GF-D8 (cell line): ENCODE data around the gene PEX6.
"Not testable (repeated sequence)": the region's sequence is repeated elsewhere in the genome, so short reads cannot be mapped to it uniquely, and the experiment has no call there.

ENCODE experiments used
- DNase-seq: peaks from one replicate; lab custom pipeline; 2025; lab: John Stamatoyannopoulos, UW

PEX6 gene

DNA sequence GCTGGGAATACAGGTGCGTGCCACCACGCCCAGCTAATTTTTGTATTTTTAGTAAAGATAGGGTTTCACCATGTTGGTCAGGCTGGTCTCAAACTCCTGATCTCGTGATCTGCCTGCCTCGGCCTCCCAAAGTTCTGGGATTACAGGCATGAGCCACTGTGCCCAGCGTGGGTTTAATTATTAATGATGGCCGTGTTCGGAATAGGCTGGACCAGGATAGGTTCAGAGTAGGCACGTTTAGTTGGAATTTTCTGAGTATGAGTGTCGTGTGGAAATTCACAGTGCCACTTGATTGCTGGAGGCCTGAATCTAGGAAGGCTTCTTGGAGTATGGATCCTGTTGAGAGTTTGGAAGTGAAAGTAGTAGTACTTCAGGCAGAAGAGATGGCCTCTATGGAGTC, 19.2 kb upstream of the PEX6 start:
- not testable (repeated sequence) for DNase-seq

DNA sequence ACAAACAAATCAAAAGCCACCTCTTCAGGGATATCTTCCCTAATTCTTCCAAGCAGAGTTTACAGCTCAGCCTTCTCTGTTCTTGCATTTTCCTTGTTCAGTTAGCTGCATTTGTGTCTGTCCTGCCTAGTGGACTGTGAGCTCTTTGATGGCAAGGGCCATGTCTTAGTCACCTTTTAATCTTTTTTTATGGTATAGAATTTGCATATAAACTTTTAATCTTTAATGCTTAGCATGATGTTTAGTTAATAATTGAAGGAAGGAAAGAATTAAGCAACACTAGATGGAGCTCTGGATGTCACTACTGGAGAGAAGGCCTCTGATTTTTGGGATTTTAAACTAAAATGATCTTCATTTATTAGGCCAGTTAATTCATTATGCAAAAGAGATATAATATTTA, 17.5 kb upstream of the PEX6 start:
- DNase-seq, result no peak

DNA sequence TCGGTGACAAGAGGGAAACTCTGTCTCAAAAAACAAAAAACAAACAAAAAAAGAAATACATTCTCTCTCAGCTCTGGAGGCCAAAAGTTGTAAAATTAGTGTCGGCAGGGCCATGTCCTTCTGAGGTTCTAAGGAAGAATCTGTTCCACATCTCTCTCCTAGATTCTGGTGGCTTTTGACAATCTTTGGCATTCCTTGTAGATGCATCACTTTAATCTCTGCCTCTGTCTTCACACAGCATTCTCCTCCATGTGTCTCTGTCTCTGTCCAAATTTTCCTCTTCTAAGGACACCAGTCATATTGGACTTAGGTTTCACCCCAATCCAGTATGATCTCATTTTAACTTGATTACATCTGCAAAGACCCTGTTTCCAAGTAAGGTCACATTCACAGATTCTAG, 14.5 kb upstream of the PEX6 start:
- DNase-seq, result no peak

DNA sequence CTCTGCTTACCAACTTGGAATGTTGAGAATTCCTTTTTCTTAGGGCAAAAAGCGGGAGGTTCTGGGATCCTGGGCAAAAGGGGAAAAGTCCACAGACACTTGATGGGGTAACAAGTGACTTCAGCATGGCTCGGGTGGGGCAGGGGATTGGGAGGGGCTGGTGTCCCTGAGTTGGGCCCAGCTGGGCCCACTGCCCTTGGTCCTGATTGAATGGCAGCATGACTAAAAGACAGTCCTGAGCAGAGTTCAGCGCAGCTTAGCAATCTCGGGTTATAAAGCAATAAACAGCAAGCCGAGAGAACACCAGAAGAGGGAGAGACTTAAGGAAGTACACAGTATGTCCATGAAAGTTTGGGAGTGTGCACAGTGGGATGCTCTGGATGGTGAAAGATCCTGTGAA, 10.9 kb upstream of the PEX6 start:
- DNase-seq, result no peak

DNA sequence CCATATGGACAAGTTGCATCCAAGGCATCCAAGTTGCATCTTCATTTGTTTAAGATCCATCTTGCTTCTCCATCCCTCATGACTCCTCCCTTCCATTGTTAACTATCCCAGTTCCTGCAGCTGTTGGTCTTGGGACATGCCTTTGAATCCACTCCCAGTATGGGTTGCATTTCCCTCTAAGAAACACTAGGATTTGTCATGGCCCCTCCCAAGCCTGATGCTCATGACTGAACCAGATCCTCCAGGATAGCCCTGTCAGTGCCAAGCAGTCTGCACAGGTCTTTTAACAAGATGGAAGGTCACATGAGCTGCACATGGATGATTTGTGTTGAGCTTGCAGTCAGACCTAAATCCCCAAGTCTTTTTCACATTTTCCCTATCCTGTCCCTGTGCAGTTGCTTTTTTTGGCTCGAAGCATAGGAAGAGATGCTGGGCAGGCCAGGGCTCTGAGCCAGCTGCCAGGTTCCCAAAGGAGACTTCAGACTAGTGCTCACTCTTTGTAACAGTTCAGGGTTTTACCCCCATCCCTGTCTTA, 9.6 kb upstream of the PEX6 start:
- no peak for DNase-seq

DNA sequence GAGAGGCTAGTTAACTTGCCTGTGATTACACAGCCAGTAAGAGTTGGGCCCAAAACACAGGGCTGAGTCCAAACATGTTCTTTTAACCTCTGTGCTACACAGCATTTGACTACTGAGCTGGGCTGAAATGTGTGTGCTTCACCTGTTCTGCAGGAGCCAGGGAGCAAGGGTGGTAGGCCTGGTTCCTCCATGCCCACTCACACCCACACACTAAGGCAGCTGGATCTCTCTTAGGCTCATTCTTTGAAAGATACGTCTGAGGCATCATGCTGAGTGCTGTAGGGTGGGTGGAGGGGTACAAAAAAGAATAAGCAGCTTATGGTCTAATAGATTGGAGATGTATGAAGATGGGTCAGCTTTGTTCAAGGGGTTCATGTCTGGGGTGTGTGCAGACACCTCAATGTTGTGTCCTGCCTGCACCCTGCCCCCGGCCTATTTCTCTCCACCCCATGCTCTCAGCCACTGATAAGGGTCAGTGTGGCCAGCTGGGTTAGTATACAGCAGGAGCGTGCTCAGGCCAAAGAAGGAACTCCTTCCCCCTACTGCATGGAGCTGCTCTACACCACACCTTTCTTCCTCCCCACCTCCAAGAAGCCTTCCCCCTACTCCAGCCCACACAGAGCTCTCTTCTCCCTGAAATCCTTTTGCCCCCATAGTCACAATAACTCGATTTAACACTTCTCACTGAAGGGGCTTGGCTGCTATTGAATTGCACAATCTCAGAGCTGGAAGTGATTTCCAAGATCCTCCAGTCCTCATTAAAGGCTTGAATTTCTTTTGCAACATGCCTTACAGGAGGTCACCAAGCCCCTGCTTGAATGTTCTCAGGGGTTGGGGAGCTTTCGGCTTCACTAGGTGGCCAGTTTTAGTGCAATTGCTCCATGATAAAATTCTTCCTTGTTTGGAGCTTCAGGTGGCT, 8.8 kb upstream of the PEX6 start:
- DNase-seq, result no peak

DNA sequence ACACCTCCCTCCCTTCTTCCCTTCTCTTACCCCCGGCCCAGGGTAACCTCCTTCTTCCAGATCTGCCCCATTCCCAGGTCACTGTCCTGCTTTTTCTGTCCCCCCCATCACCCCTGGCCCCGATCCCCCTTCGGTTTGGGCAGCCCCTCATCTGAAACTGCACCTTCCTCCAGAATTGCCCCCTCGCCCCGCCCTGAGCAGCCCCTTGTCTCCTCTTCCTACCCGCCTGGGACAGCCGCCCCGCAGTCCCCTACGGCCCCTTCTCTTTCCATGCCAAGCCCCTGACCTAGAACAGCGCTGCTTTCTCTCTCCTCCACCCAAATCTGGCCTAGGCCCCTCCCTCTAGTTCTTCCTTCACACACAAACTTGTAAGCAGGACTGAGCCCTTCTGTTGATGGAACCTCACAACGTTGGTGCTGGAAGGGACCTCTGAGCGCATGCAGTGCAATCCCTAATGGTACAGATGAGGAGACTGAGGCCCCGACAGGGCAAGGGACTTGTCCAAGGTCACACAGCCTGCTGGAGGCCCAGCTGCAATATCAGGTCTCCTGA, 6.0 kb upstream of the PEX6 start:
- no peak for DNase-seq

DNA sequence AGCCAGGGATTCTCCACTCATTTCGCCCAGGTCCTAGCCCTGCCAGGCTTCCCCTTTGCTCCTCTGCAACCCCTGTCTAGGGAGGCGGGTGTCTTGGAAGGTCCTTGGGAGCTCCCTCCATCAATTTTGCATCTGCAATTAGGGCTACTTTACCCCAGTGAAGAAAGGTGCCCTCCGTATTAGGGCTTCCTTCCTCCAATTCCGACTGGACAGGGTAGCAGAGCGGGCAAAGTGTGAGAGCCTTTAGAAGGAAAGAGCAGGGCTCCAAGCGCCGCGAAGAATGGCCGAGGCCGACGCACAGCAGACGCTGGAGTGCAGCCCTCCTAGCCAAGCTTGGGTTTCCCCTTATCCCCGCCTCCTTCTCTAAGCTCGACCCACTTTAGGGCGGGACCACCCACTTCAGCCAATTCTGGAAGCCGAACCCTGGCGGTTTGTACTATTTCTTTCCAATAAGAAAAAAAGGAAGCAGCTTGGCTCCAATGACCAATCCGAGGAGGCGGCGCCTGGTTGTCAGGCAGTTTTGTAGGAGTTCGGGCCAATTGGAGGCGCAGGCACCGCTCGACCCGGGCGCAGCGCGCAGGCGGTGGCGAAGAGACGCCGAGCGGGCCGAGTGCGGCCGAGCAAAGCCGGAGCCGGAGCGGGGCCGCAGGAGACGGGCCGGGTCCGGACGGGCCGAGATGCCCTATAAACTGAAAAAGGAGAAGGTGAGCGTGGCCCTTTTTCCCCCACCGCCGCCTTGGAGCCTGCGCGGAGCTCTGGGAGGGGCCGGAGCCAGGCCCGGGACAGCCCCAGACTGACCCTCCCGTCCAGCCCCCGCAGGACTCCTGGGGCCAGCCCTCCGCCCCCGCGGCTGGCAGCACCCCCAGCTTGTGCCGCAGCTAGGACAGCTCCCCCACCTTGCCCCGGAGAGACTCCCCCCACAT, 5.3 kb upstream of the PEX6 start, which contains the start of gene PPP2R5D:
TSS of gene PPP2R5D (plus strand) at position 570 of the 923 bp plus-strand sequence. CDS start at position 678, 108 bp downstream.
- DNase-seq, result peak; percentile 98

DNA sequence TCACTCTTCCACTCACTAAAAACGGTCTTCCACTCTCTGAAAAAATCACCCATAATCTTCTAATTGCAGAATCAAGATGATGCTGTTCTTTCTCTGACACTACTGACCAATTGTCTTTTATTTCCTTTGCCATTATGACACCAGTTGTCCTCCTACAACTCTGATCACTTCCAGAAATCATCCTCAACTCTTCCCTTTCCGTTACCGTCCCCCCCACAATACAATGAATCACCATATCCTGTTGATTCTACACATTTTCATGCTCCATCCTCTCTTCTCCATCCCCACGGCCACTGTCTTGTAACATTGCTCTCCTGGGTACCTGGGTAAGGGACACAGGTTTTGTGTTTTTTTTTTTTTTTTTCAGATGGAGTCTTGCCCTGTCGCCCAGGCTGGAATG, 2.9 kb upstream of the PEX6 start:
- DNase-seq, result no peak

DNA sequence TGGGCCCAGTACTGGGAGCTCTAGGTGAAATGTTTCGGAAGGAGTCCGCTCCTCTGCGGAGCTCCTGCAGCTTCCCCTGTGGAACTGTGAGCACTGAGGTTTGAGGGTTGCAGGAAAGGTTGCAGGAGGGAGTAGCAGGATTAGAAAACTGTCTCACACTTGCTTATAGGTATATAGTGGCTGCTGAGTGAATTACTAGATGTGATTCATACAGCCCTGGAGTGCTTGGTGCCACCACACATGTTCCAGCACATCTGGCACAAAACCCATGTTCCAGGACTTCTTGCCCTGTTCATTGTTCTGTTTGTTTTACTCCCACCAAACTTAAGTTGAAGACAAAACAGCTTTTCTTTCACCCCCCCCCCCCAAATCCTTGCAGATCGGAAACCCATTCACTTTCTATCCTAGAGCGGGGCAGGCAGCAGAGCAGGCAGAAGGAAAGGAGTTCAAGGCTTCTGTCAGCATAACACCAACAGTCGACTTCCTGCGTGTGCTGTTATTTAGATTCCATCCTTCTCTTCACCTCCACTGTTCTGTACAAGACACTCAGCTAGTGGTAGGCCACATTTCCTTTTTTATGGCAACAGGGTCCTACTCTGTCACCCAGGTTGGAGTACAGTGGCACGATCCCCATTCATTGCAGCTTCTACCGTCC, 669 bp upstream of the PEX6 start:
- DNase-seq, result no peak

DNA sequence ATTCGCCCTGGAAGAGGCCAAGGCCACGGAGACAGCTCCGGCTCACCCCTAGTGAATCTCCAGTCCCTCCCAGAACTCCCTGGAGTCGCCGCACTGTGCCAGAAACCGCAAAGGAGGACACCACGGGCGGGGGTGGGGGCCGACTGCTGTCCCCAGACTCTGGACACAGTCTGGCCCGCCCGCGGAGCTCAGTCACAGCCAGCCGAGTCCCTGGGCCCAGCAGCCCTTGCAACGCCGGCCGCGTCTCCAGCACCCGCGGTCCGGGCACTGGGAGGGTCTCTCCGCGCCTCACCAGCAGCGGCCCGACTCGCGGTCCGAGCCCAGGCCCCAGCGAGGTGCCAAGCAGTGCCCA, 518 bp downstream of the PEX6 start:
- no peak for DNase-seq

DNA sequence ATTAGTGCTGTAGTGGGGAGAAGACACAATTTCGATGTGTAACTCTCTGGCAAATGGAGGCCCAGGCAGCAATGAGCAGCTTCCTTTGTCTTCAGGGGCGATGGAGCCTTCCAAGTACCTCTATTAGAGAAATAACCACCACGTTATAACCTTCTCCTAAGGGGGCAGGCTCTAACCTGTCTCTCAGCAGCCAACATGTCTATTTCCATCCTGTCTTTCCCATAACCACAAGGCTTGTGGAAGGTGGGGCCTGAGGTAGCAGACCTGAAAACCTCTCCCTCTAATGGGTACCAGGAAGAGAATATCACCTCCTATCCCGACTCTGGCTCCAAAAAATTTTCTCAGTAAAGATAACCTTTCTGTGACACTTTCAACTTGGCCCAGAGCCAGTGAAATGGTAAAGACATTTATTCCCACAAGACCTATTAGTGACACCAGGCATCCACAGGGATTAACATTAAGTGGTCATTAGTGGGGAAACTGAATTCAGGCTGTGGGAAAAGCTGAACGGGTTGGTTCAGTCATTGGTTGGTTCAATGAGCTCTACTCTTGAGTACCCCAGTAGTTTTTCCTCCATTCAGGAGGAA, 4.0 kb downstream of the PEX6 start:
- DNase-seq, result no peak

DNA sequence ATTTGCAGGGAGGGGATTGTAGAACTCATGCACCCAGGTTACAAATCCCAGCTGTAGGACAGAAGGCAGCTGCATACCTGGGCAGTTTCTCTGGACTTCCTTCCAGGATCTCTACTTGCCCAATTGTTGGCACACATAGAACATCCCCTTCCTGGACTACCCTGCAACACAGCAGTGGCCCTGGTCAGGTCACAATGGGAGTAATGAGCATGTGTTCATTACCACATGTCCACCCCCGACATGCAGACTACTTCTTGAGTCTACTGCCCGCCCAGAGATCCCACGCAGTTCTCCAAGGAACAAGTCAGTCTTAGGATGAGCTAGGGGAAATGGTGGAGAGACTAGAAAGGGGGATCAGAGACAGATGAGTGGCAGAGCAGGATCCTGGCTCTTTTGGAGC, 5.1 kb downstream of the PEX6 start:
- no peak for DNase-seq

DNA sequence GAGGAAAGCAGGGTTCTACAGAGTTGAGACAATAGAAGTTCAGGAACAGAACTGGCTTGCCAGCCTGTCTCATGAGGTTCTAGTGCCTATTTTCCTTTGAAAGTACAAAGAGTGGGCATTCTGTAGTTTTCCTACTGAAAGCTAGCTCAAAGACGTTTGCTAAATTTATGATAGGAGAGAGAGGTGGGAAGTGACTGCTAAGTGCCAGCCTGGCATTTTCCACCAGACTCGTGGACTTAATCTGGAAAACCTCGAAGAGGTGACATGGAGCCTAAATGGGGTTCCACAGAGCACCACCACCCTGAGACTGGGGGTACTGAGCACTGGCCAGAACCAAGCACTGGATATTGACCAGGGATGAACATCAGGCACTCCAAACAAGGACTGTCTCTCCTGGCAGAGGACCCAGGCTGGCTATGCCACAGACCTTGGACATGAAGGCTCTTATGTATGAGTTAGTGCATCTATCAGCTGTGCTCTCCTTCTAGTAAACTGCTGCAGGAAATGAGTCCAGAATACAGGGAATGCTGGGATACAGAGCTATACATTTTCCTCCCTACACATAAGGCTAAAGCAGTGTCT, 7.1 kb downstream of the PEX6 start:
- DNase-seq, result no peak

DNA sequence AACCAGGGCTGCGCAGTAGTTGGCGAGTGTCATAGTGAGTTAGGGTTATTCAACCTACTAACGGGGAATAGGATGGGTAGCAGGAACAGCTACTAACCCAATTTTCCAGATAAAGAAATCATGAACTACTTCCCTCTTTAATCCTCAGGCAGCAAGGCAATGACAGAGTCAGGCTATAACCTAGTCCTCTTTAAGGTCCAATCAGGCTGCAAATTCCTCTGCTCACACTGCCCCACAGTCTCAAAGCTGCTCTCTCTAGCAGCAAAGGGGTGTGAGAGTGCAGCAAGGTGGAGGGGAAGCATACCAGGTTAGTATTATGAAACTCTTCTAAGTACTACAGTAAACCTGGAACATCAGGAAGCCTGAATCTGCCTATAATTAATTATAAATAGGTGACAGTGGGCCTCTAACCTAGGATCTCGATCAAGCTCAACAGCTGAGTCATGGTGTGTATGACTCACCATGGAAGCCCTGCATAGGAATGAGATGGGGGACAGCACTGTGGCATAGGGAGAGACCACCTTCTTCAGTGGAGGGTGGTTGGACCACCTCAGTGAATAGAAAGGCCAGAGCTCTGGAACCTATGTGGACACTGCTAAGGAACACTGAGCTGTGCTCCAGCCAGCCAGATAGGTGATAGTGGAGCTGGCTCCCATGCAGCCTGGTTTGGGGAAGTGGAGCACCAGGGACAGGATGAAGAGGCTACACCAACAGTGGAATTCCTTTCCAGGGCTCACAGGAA, 7.9 kb downstream of the PEX6 start:
- no peak for DNase-seq

DNA sequence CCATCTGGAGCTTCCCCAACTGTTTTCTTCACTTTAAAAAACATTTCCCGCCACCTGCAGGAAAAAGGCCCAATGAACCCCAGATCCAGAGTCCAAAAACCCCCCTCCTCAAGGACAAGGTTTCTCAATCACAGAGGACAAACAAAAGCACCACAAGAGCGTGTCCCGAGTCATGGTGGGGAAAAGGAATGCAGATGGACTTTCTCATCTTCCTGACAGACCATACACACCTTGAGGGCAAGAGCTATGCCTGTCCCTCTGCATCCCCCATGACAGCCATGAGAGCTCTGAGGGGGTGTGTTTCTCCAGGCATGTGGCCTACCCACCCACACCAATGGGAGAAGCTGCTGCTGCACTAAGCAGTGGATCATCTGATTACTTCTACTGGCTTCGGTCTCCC, 9.0 kb downstream of the PEX6 start:
- no peak for DNase-seq

DNA sequence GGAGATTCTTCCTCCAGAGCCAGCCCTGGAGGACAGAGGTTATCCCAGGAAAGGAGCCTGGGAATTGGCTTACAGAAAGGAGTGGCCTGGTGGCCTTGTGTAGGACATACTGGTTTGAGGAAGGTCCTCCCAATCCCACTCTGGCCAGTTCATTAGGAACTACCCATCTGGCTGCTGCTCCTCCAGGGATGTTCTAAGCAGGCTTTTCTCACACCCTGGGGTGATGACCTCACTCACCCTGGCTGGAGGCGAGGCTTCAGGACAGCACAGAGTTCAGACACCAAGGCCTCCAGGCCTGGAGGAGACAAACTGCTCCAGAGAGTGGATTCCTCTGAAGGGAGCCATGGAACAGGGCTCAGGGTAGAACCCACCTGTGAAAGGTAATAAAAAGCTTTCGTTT, 9.6 kb downstream of the PEX6 start:
- DNase-seq, result no peak

DNA sequence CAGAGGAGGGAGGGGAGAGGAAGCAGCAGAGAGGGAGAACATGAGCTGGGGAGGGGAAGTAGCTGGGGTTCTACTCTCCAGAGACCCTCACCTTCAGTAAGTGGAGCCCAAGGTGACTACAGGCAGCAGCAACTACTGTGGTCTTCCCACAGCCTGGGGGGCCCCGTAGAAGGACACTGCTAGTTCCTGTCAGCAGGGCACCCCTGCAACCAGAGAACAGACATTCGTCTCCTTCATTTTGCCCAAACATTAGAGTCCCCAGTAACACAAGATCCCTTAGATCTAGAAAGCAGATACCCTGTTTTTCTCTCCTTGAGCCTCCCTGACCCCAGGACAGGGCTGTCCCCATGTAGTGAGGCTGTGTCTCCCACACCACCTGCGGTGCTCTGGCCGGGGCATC, 10.2 kb downstream of the PEX6 start:
- no peak for DNase-seq

DNA sequence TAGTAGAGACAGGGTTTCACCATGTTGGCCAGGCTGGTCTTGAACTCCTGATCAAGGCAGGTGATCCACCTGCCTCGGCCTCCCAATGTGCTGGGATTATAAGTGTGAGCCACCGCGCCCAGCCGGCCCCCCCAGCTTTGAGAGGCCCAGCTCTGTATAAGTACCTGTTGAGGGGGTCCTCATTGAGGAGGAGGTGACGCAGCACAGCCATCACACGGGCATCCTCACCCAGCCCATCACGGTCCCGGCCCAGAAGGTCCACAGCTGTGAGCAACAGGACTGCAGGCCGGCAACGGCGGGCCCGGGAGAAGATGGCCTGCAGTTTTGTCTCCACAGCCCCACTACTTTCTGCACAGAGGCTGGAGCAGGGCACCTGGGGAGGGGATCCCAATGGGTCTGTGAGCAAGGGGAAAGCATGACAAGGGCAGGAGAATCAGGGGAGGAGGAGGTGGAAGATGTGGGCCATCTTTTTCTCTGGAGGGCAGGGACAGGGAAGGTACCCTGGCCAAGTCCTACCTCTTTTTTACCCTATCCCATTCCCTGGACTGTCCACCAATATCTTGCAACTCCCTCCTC, 10.8 kb downstream of the PEX6 start:
- no peak for DNase-seq

DNA sequence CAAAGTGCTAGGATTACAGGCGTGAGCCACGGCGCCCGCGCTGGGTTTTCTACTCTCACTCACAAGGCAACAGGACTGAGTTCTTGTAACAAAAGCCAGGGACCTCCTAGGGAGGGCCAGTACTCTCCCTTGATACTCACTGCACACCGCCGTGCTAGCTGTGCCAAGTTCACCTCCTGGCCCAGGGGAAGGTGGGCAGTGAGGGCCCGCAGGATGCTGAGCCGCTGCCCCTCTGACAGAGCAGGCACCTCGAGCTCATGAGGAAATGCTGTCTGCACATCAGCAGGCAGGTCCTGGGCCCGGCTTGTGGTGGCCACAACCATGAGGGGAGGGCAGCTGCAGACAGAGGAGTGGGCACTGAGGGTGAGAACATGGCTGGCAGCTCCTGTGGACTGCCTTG, 11.8 kb downstream of the PEX6 start:
- DNase-seq, result no peak
